HCT116 (cell line): ENCODE measurements around the gene TGFBR3L. TPM values are rescaled to one million over a fixed set of nuclear protein-coding genes. Genes with fewer than 3 reads are reported as not detected.

Experiments used
- ATAC-seq: fragments of 200-7000 bp; cut with Tn5 transposase; 2 replicates; pipeline ENCODE4 v1.9.1; 2020; ENCODE audit warnings: mild to moderate bottlenecking, moderate library complexity
- BruUV-seq: library from RNA; stranded (reverse); fragments of 400-500 nt; replicated peaks from 2 replicates; lab custom pipeline; 2021; lab: Mats Ljungman, UMichigan
- CTCF ChIA-PET: fragments of 300-600 bp; sonication (Branson Sonifier 250); formaldehyde crosslinking; loops from one replicate; lab custom pipeline; 2021; ENCODE audit warnings: antibody characterized with exemption; lab: Charles Lee
- POLR2A ChIA-PET: fragments of 300-600, 350-600 bp; sonication (Branson Sonifier 250); formaldehyde crosslinking; loops from one replicate; lab custom pipeline; 2021; ENCODE audit warnings: antibody characterized with exemption; lab: Charles Lee
- RAD21 ChIA-PET, 2 experiments: fragments of 300-600 bp; sonication (Branson Sonifier 250); formaldehyde crosslinking; loops; one replicate each; lab custom pipeline; 2023; ENCODE audit warnings: low total read pairs in 2 of 2; ENCODE audit not compliant: uncharacterized antibody in 2 of 2, unreplicated experiment in 2 of 2, low non-redundant PET in 1 of 2; lab: Charles Lee
- DNase-seq: peaks from one replicate; pipeline ENCODE4 v3.0.0-alpha.2; 2010; ENCODE audit warnings: low read depth, low spot score
- H2AFZ ChIP-seq: fragments of 200-600 bp; shearing (Covaris generic), sonication (generic); 2 replicates; pipeline ENCODE4 v1.6.1; 2017; ENCODE audit warnings: low read depth, mixed run types, mixed read lengths, antibody characterized with exemption, low read length; ENCODE audit not compliant: poor library complexity, severe bottlenecking
- H3K27ac ChIP-seq: 2 replicates; pipeline ENCODE4 v1.5.1; 2012; ENCODE audit warnings: low read depth, low read length
- H3K27me3 ChIP-seq: fragments of 200-600 bp; sonication (generic); 2 replicates; pipeline ENCODE4 v1.6.1; 2016; ENCODE audit warnings: mixed run types, low read length, mixed read lengths; ENCODE audit not compliant: insufficient read depth
- H3K36me3 ChIP-seq, 2 experiments: fragments of 200-500 bp in 1 of 2; fragments of 200-600 bp in 1 of 2; sonication (Bioruptor generic) in 1 of 2; sonication (generic) in 1 of 2; 2 replicates each; pipeline versions ENCODE4 v1.5.1 to v1.6.1; 2014 to 2016; ENCODE audit warnings: low read length in 2 of 2, inconsistent platforms in 1 of 2, mixed read lengths in 1 of 2, mixed run types in 1 of 2; ENCODE audit not compliant: insufficient read depth in 2 of 2, control insufficient read depth in 1 of 2
- H3K4me1 ChIP-seq, 2 experiments: fragments of 200-600 bp in 1 of 2; sonication (generic) in 1 of 2; 2 replicates each; pipeline versions ENCODE4 v1.5.1 to v1.6.1; 2012 to 2017; ENCODE audit warnings: low read length in 2 of 2, inconsistent platforms in 1 of 2, mild to moderate bottlenecking in 1 of 2, mixed read lengths in 1 of 2, mixed run types in 1 of 2, moderate library complexity in 1 of 2; ENCODE audit not compliant: insufficient read depth in 2 of 2, control insufficient read depth in 1 of 2
- H3K4me2 ChIP-seq: fragments of 200-600 bp; sonication (generic); 2 replicates; pipeline ENCODE4 v1.6.1; 2017; ENCODE audit warnings: mixed run types, low read length, mixed read lengths
- H3K4me3 ChIP-seq, 2 experiments: fragments of 200-600 bp in 1 of 2; sonication (generic) in 1 of 2; replicated peaks in 1 of 2; 2 replicates each; pipeline ENCODE4 v1.5.1; 2011 to 2016; ENCODE audit warnings: low read length in 2 of 2, control low read depth in 1 of 2, low read depth in 1 of 2, mild to moderate bottlenecking in 1 of 2, mixed read lengths in 1 of 2, mixed run types in 1 of 2
- H3K79me2 ChIP-seq: fragments of 200-600 bp; sonication (generic); 2 replicates; pipeline ENCODE4 v1.6.1; 2017; ENCODE audit warnings: mild to moderate bottlenecking, mixed run types, low read length, moderate library complexity, mixed read lengths; ENCODE audit not compliant: insufficient read depth
- H3K9ac ChIP-seq: fragments of 200-600 bp; sonication (generic); 2 replicates; pipeline ENCODE4 v1.6.1; 2016; ENCODE audit warnings: low read length, mixed read lengths
- H3K9me2 ChIP-seq: fragments of 200-600 bp; sonication (generic), shearing (Covaris generic); 2 replicates; pipeline ENCODE4 v1.6.1; 2017; ENCODE audit warnings: mixed run types, mild to moderate bottlenecking, moderate library complexity; ENCODE audit not compliant: insufficient read depth
- H3K9me3 ChIP-seq, 2 experiments: fragments of 200-500 bp in 1 of 2; fragments of 200-600 bp in 1 of 2; sonication (Bioruptor generic) in 1 of 2; sonication (generic) in 1 of 2; 2 replicates each; pipeline ENCODE4 v1.6.1; 2014 to 2017; ENCODE audit warnings: low read length in 2 of 2, mixed read lengths in 2 of 2, inconsistent platforms in 1 of 2, low read depth in 1 of 2, mild to moderate bottlenecking in 1 of 2, mixed run types in 1 of 2, moderate library complexity in 1 of 2; ENCODE audit not compliant: control insufficient read depth in 1 of 2, insufficient read depth in 1 of 2
- H4K20me1 ChIP-seq: fragments of 200-600 bp; sonication (generic), shearing (Covaris generic); 2 replicates; pipeline ENCODE4 v1.6.1; 2017; ENCODE audit warnings: mixed run types, mild to moderate bottlenecking, moderate library complexity; ENCODE audit not compliant: insufficient read depth
- CBX3 ChIP-seq: IDR thresholded peaks from 2 replicates; pipeline ENCODE4 v1.6.1; 2012; ENCODE audit warnings: low read depth
- CEBPB ChIP-seq: IDR thresholded peaks from 2 replicates; pipeline ENCODE4 v1.6.1; 2012; ENCODE audit warnings: low read depth
- CTCF ChIP-seq, 3 experiments: fragments of 200-600 bp in 1 of 3; sonication (generic) in 1 of 3; IDR thresholded peaks in 2 of 3; conservative IDR thresholded peaks in 1 of 3; 2 replicates each; pipeline ENCODE4 v1.5.1; 2012 to 2017; ENCODE audit warnings: low read depth in 2 of 3, low read length in 2 of 3, antibody characterized with exemption in 1 of 3, borderline replicate concordance in 1 of 3, control low read depth in 1 of 3, mild to moderate bottlenecking in 1 of 3, mixed read lengths in 1 of 3, mixed run types in 1 of 3, moderate library complexity in 1 of 3; ENCODE audit not compliant: insufficient read depth in 1 of 3
- EGR1 ChIP-seq: IDR thresholded peaks from 2 replicates; pipeline ENCODE4 v1.6.1; 2012; ENCODE audit warnings: low read depth
- ELF1 ChIP-seq: IDR thresholded peaks from 2 replicates; pipeline ENCODE4 v1.6.1; 2012; ENCODE audit warnings: low read depth, borderline replicate concordance
- EZH2 ChIP-seq: fragments of 200-600 bp; sonication (generic); IDR thresholded peaks from 2 replicates; pipeline ENCODE4 v1.6.1; 2017; ENCODE audit warnings: antibody characterized with exemption, mixed run types
- EZH2phosphoT487 ChIP-seq: fragments of 200-600 bp; IDR thresholded peaks from 2 replicates; pipeline ENCODE4 v1.6.1; 2018; ENCODE audit warnings: antibody characterized with exemption, borderline replicate concordance
- FOSL1 ChIP-seq: IDR thresholded peaks from 2 replicates; pipeline ENCODE4 v1.6.1; 2012; ENCODE audit warnings: low read depth
- POLR2A ChIP-seq: IDR thresholded peaks from 2 replicates; pipeline ENCODE4 v1.7.0; 2011; ENCODE audit warnings: borderline replicate concordance; ENCODE audit not compliant: insufficient read depth, insufficient read length; ENCODE audit errors: extremely low read depth
- REST ChIP-seq: IDR thresholded peaks from 2 replicates; pipeline ENCODE4 v1.6.1; 2012; ENCODE audit warnings: low read depth
- SP1 ChIP-seq: IDR thresholded peaks from 2 replicates; pipeline ENCODE4 v1.6.1; 2012; ENCODE audit warnings: low read depth
- SRF ChIP-seq: IDR thresholded peaks from 2 replicates; pipeline ENCODE4 v1.6.1; 2012; ENCODE audit warnings: low read depth
- TCF7L2 ChIP-seq: IDR thresholded peaks from 2 replicates; pipeline ENCODE4 v1.7.0; 2011; ENCODE audit warnings: borderline replicate concordance, inconsistent platforms; ENCODE audit not compliant: insufficient read depth, insufficient read length; ENCODE audit errors: extremely low read depth
- ZBTB33 ChIP-seq: IDR thresholded peaks from 2 replicates; pipeline ENCODE4 v1.6.1; 2011; ENCODE audit warnings: mild to moderate bottlenecking, low read length, moderate library complexity; ENCODE audit not compliant: insufficient replicate concordance; ENCODE audit errors: extremely low read depth
- ZFX ChIP-seq: fragments of 450-650 bp; IDR thresholded peaks from 2 replicates; pipeline ENCODE4 v1.6.1; 2017
- ZNF274 ChIP-seq: fragments of 200-500 bp; sonication (Bioruptor generic); IDR thresholded peaks from 2 replicates; pipeline ENCODE4 v1.6.1; 2014; ENCODE audit warnings: mild to moderate bottlenecking, low read depth, low read length, inconsistent platforms
- intact Hi-C: fragments of 100-400 bp; cut with micrococcal nuclease; formaldehyde crosslinking; loops from 2 replicates; pipeline ENCODE4 v1.10.0; 2022
- total RNA-seq: library from RNA; stranded (reverse); gene quantifications from one replicate; pipeline ENCODE4 v1.2.1, GENCODE V29; 2021; ENCODE audit not compliant: unreplicated experiment
- TF ChIP-seq, protein P1 (sequence below): IDR thresholded peaks from 2 replicates; pipeline ENCODE4 v1.6.1; 2012

Gene TGFBR3L
- total RNA-seq, 1 experiment from 2014 or later: 30.9 TPM

GRCh38 chr19:7879836-7880235 lies 34.8 kb upstream of the TGFBR3L start:
- ChIA-PET POLR2A (no interaction called here), RAD21 (no interaction called here), CTCF (interaction anchor here (1.2 kb wide), 1 partner anchor 11 kb away, joined by 7 read pairs; no protein-coding TSS in a partner anchor)
- Histone ChIP-seq H3K4me1 (peaks cover 2 to 13% of the 10 kb centered on the region in 2 experiments; a peak in 3 of 4 replicates), H3K9me3 (no peaks in the 10 kb centered on the region), H3K9ac (no peak overlapping the region), H3K9me2 (no peaks in the 10 kb centered on the region), H4K20me1 (no peaks in the 10 kb centered on the region), H3K79me2 (no peaks in the 10 kb centered on the region), H2AFZ (no peak overlapping the region), H3K27me3 (no peaks in the 10 kb centered on the region), H3K4me2 (no peak overlapping the region), H3K36me3 (no peaks in the 10 kb centered on the region), H3K4me3 (no peak overlapping the region), H3K27ac (no peak overlapping the region)
- intact Hi-C loops: no loop called here
- no TSS peak for BruUV-seq
- DNase-seq: no peak
- no peak for ATAC-seq
- TF ChIP-seq ZNF274 (no peak), REST (no peak), ELF1 (no peak), SRF (no peak), CEBPB (no peak), EZH2 (no peak), EZH2phosphoT487 (no peak), EGR1 (no peak), TCF7L2 (no peak), ZBTB33 (no peak), POLR2A (no peak), SP1 (no peak), CBX3 (no peak), ZFX (no peak), FOSL1 (no peak), CTCF (IDR thresholded peaks at IDR 0.05 in 2 of 3, conservative IDR thresholded peaks at IDR 0.05 in 1 of 3; ENCODE audit: borderline replicate concordance in 1 of 3, insufficient read depth in 1 of 3, low read depth in 2 of 3, low read length in 2 of 3) (no peak)
- TF ChIP-seq, protein P1, sequence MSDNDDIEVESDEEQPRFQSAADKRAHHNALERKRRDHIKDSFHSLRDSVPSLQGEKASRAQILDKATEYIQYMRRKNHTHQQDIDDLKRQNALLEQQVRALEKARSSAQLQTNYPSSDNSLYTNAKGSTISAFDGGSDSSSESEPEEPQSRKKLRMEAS: no peak
